ENCODE data around the gene SIL1. TPM values are rescaled to one million over a fixed set of nuclear protein-coding genes. Genes with fewer than 3 reads are reported as not detected.

SIL1 gene
- total RNA-seq, 3 donors from 2014 or later (not counting 1 experiment from before 2014, with no cell fraction given): 16.9 to 22.5 (median 22.4) TPM

GRCh38 chr5:139133282-139133681 lies 64.9 kb downstream of the SIL1 start:
- TF ChIP-seq CTCF (IDR thresholded peaks at IDR 0.05): no peak
- WGBS (ENCODE audit: insufficient coverage): 100% methylated on average over 1 of the region's 2 CpGs
- no peak overlapping the region for H3K4me3 ChIP-seq (ENCODE audit: low read length)
- H3K9me3 Mint-ChIP-seq: no peaks in the 10 kb centered on the region
- H3K27me3 Mint-ChIP-seq (ENCODE audit: low read depth in 2 of 2): peaks cover 5 to 14% of the 10 kb centered on the region in 2 donors
- ATAC-seq: no peak
- no peak overlapping the region for H3K4me3 Mint-ChIP-seq
- no peaks in the 10 kb centered on the region for H3K4me1 ChIP-seq (ENCODE audit: control insufficient read depth, insufficient read depth, low read length)
- no peak overlapping the region for H3K27ac Mint-ChIP-seq
- no peaks in the 10 kb centered on the region for H3K9me3 ChIP-seq (ENCODE audit: control insufficient read depth, insufficient read depth, low read length)
- H3K27ac ChIP-seq (ENCODE audit: low read length): no peak overlapping the region
- intact Hi-C loops (cut with micrococcal nuclease): no loop called here
- peaks cover 17 to 35% of the 10 kb centered on the region in 2 donors for H3K4me1 Mint-ChIP-seq
- no peaks in the 10 kb centered on the region for H3K27me3 ChIP-seq (ENCODE audit: control insufficient read depth, insufficient read depth, low read length)
- H3K36me3 Mint-ChIP-seq: no peaks in the 10 kb centered on the region
- DNase-seq: no peak
- no peaks in the 10 kb centered on the region for H3K36me3 ChIP-seq (ENCODE audit: control insufficient read depth, insufficient read depth, low read length)

- no peaks in the 10 kb centered on the region for H3K36me3 Mint-ChIP-seq
- no peaks in the 10 kb centered on the region for H3K36me3 ChIP-seq (ENCODE audit: control insufficient read depth, insufficient read depth, low read length)
- H3K4me1 Mint-ChIP-seq: peaks cover 9 to 28% of the 10 kb centered on the region in 2 donors
- ATAC-seq (no peak), DNase-seq (no peak)
- H3K9me3 ChIP-seq (ENCODE audit: control insufficient read depth, insufficient read depth, low read length): no peaks in the 10 kb centered on the region
- no peak overlapping the region for H3K4me3 ChIP-seq (ENCODE audit: low read length)
- no peaks in the 10 kb centered on the region for H3K4me1 ChIP-seq (ENCODE audit: control insufficient read depth, insufficient read depth, low read length)
- no peak overlapping the region for H3K27ac ChIP-seq (ENCODE audit: low read length)
- TF ChIP-seq CTCF (IDR thresholded peaks at IDR 0.05): no peak
- intact Hi-C loops (cut with micrococcal nuclease): no loop called here
- no peaks in the 10 kb centered on the region for H3K9me3 Mint-ChIP-seq
- H3K27ac Mint-ChIP-seq: no peak overlapping the region
- H3K4me3 Mint-ChIP-seq: no peak overlapping the region
- WGBS (ENCODE audit: insufficient coverage): 94% methylated on average over 3 of the region's 3 CpGs
- H3K27me3 ChIP-seq (ENCODE audit: control insufficient read depth, insufficient read depth, low read length): no peaks in the 10 kb centered on the region
- H3K27me3 Mint-ChIP-seq (ENCODE audit: low read depth in 2 of 2): peaks cover 5 to 14% of the 10 kb centered on the region in 2 donors
Observed at GRCh38 chr5:139132515-139132914, 65.7 kb downstream of the SIL1 start.

GRCh38 chr5:139131921-139132432 lies 66.2 kb downstream of the SIL1 start:
- Mint-ChIP-seq H3K4me3 (no peak overlapping the region), H3K4me1 (peaks cover 9 to 28% of the 10 kb centered on the region in 2 donors), H3K27ac (no peak overlapping the region), H3K9me3 (no peaks in the 10 kb centered on the region), H3K36me3 (no peaks in the 10 kb centered on the region), H3K27me3 (ENCODE audit: low read depth in 2 of 2) (peaks cover 5 to 14% of the 10 kb centered on the region in 2 donors)
- ATAC-seq: no peak
- no peak overlapping the region for H3K4me3 ChIP-seq (ENCODE audit: low read length)
- no peaks in the 10 kb centered on the region for H3K36me3 ChIP-seq (ENCODE audit: control insufficient read depth, insufficient read depth, low read length)
- no peak for DNase-seq
- no peak overlapping the region for H3K27ac ChIP-seq (ENCODE audit: low read length)
- H3K27me3 ChIP-seq (ENCODE audit: control insufficient read depth, insufficient read depth, low read length): no peaks in the 10 kb centered on the region
- H3K9me3 ChIP-seq (ENCODE audit: control insufficient read depth, insufficient read depth, low read length): no peaks in the 10 kb centered on the region
- H3K4me1 ChIP-seq (ENCODE audit: control insufficient read depth, insufficient read depth, low read length): no peaks in the 10 kb centered on the region
- 83% methylated on average over 1 of the region's 2 CpGs for WGBS (ENCODE audit: insufficient coverage)
- no peak for TF ChIP-seq CTCF (IDR thresholded peaks at IDR 0.05)
- intact Hi-C loops (cut with micrococcal nuclease): no loop called here

GRCh38 chr5:139131465-139131864 lies 66.7 kb downstream of the SIL1 start:
- Mint-ChIP-seq H3K27ac (no peak overlapping the region), H3K4me3 (no peak overlapping the region), H3K4me1 (peaks cover 9 to 28% of the 10 kb centered on the region in 2 donors), H3K9me3 (no peaks in the 10 kb centered on the region), H3K27me3 (ENCODE audit: low read depth in 2 of 2) (peaks cover 5 to 14% of the 10 kb centered on the region in 2 donors), H3K36me3 (no peaks in the 10 kb centered on the region)
- TF ChIP-seq CTCF (IDR thresholded peaks at IDR 0.05): no peak
- H3K27ac ChIP-seq (ENCODE audit: low read length): no peak overlapping the region
- DNase-seq (no peak), ATAC-seq (no peak)
- H3K4me3 ChIP-seq (ENCODE audit: low read length): no peak overlapping the region
- no peaks in the 10 kb centered on the region for H3K9me3 ChIP-seq (ENCODE audit: control insufficient read depth, insufficient read depth, low read length)
- no peaks in the 10 kb centered on the region for H3K27me3 ChIP-seq (ENCODE audit: control insufficient read depth, insufficient read depth, low read length)
- peaks cover 4% of the 10 kb centered on the region for H3K36me3 ChIP-seq (ENCODE audit: control insufficient read depth, insufficient read depth, low read length)
- no peaks in the 10 kb centered on the region for H3K4me1 ChIP-seq (ENCODE audit: control insufficient read depth, insufficient read depth, low read length)
- intact Hi-C loops (cut with micrococcal nuclease): no loop called here
- 92% methylated on average over 6 of the region's 6 CpGs for WGBS (ENCODE audit: insufficient coverage)

All from natural killer cell (primary cell).